ENCODE data around the gene PTPN22. TPM values are rescaled to one million over a fixed set of nuclear protein-coding genes. Genes with fewer than 3 reads are reported as not detected.

Gene PTPN22
- total RNA-seq, 6 donors from 2014 or later: 6.7 to 15.2 (median 9.9) TPM

DNA sequence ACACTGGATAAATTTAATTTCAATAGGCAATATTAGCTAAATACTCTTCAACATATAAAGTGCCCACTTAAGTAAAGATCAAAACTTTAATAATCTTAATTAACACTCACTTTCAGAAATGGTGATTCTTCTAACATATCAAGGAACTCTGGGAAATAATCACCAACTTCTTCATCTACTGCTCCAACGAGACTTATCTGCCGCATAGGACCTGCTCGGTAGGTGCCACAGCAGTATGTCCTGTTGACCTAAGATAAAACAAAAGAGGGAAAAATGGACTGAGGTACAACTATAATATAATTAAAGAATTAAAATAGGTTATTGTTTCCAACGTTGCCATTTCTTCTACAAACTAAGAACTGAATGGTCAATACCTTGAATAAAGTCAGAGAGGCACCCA lies 94.0 kb downstream of the PTPN22 start:
- Histone ChIP-seq H3K4me1 (peaks cover 23 to 33% (median 28%) of the 10 kb centered on the region in 4 donors), H3K36me3 (peaks cover 0 to 41% (median 5%) of the 10 kb centered on the region in 4 donors), H3K27me3 (no peaks in the 10 kb centered on the region), H3K27ac (no peak overlapping the region), H3K9me3 (no peaks in the 10 kb centered on the region), H3K4me3 (no peak overlapping the region)
- 89 to 91% methylated on average over 4 of the region's 4 CpGs for WGBS, 2 donors
- TF ChIP-seq EP300 (IDR thresholded peaks at IDR 0.05) (no peak), POLR2A (IDR thresholded peaks at IDR 0.05) (no peak), POLR2AphosphoS5 (IDR thresholded peaks at IDR 0.05) (no peak)
- TF ChIP-seq, protein P1, sequence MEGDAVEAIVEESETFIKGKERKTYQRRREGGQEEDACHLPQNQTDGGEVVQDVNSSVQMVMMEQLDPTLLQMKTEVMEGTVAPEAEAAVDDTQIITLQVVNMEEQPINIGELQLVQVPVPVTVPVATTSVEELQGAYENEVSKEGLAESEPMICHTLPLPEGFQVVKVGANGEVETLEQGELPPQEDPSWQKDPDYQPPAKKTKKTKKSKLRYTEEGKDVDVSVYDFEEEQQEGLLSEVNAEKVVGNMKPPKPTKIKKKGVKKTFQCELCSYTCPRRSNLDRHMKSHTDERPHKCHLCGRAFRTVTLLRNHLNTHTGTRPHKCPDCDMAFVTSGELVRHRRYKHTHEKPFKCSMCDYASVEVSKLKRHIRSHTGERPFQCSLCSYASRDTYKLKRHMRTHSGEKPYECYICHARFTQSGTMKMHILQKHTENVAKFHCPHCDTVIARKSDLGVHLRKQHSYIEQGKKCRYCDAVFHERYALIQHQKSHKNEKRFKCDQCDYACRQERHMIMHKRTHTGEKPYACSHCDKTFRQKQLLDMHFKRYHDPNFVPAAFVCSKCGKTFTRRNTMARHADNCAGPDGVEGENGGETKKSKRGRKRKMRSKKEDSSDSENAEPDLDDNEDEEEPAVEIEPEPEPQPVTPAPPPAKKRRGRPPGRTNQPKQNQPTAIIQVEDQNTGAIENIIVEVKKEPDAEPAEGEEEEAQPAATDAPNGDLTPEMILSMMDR (IDR thresholded peaks at IDR 0.05): no peak
- no peak for ATAC-seq (ENCODE audit: low FRiP score in 2 of 2)
- no peak for DNase-seq

DNA sequence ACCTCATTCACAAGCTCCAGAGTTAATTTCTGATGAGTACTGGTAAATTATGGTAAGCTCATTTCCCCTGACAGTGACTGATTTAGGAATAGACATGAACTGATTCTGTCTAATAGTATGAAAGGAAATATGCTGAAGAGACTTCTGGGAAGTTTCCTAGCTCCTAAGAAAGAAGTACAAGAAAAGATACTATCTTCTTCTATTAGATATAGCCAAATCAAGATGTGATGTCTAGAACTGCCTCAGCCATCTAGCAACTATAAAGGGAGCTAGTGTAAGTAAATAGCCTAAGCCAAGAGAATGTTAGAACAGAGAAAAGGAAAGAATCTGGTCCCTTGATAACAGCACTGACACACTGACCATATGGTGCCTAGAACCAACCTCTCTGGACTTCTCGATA lies 101.5 kb downstream of the PTPN22 start:
- Histone ChIP-seq H3K36me3 (peaks cover 8 to 48% (median 15%) of the 10 kb centered on the region in 4 donors), H3K27me3 (no peaks in the 10 kb centered on the region), H3K4me3 (no peak overlapping the region), H3K9me3 (no peaks in the 10 kb centered on the region), H3K4me1 (peaks cover 0 to 10% (median 5%) of the 10 kb centered on the region in 4 donors), H3K27ac (no peak overlapping the region)
- 86 to 91% methylated on average over 1 of the region's 1 CpG for WGBS, 2 donors
- TF ChIP-seq, protein P1 (IDR thresholded peaks at IDR 0.05): no peak
- TF ChIP-seq EP300 (IDR thresholded peaks at IDR 0.05): no peak
- no peak for TF ChIP-seq POLR2AphosphoS5 (IDR thresholded peaks at IDR 0.05)
- no peak for TF ChIP-seq POLR2A (IDR thresholded peaks at IDR 0.05)
- DNase-seq (no peak), ATAC-seq (ENCODE audit: low FRiP score in 2 of 2) (no peak)

DNA sequence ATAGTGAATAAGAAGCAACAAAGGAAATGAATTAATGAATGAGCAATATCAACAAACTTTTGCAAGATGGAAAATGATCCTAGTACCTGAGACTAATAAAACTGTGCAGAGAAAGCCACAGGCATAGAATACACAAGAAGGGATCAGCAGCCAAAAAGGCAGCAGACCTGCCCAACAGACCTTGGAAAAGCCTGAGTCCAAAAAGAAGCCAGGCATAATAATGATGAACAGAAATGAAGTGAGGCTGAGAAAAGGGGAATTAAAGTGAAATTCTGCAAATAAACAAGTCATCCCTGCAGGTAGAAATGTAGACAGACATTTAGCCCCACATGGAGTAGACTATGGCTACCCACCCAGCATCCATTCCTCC lies 101.9 kb downstream of the PTPN22 start:
- H3K4me1 ChIP-seq: peaks cover 0 to 10% (median 5%) of the 10 kb centered on the region in 4 donors
- DNase-seq: no peak
- TF ChIP-seq POLR2AphosphoS5 (IDR thresholded peaks at IDR 0.05) (no peak), POLR2A (IDR thresholded peaks at IDR 0.05) (no peak), EP300 (IDR thresholded peaks at IDR 0.05) (no peak)
- TF ChIP-seq, protein P1 (IDR thresholded peaks at IDR 0.05): no peak
- H3K27me3 ChIP-seq: no peaks in the 10 kb centered on the region
- H3K36me3 ChIP-seq: peaks cover 8 to 47% (median 15%) of the 10 kb centered on the region in 4 donors
- no peaks in the 10 kb centered on the region for H3K9me3 ChIP-seq
- no peak for ATAC-seq (ENCODE audit: low FRiP score in 2 of 2)
- no peak overlapping the region for H3K27ac ChIP-seq
- no peak overlapping the region for H3K4me3 ChIP-seq

DNA sequence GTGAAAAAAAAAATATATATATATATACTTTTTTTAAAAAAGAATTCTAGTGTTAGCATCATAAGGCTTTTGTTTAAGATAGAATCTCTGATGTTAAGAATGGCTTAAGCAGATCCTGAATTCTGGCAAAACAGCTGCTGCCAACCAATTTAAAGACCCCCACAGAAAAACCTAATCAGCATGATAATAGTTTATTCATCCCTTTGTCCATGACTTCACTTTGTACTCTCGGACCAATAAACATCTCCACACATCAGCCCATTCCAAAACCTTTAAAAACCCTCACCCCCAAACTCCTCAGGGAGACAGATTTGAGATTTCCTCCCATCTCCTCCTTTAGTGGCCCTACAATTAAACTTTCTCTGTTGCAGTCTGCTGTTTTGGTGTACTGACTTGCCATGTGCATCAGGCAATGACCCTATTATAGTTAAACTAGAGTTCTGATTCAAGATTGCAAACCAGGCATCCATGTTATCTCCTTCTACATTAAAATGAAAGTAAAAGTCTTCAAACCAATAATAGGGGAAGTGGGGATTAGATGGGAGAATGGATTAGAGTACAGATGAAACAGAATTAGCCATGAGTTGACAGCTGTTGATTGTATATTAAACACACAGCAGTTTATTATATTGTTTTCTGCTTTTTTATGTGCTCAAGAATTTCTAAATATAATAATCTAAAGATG lies 102.5 kb downstream of the PTPN22 start:
- TF ChIP-seq, protein P1 (IDR thresholded peaks at IDR 0.05): no peak
- no peak for TF ChIP-seq EP300 (IDR thresholded peaks at IDR 0.05)
- no peak for TF ChIP-seq POLR2AphosphoS5 (IDR thresholded peaks at IDR 0.05)
- TF ChIP-seq POLR2A (IDR thresholded peaks at IDR 0.05): no peak
- H3K4me3 ChIP-seq: no peak overlapping the region
- H3K4me1 ChIP-seq: peaks cover 0 to 10% (median 5%) of the 10 kb centered on the region in 4 donors
- no peaks in the 10 kb centered on the region for H3K27me3 ChIP-seq
- ATAC-seq (ENCODE audit: low FRiP score in 2 of 2) (no peak), DNase-seq (no peak)
- H3K27ac ChIP-seq: no peak overlapping the region
- peaks cover 8 to 44% (median 15%) of the 10 kb centered on the region in 4 donors for H3K36me3 ChIP-seq
- 44 to 86% methylated on average over 1 of the region's 1 CpG for WGBS, 2 donors
- H3K9me3 ChIP-seq: no peaks in the 10 kb centered on the region
